Type B pancreatic cell (in vitro differentiated cells): ENCODE results near the gene POFUT2. TPM values are rescaled to one million over a fixed set of nuclear protein-coding genes. Genes with fewer than 3 reads are reported as not detected.

Experiments used
- DNase-seq: peaks from one replicate; pipeline ENCODE4 v3.0.0; 2021; ENCODE audit warnings: mixed read lengths; ENCODE audit not compliant: unreplicated experiment; ENCODE audit errors: extremely low spot score
- H3K27ac Mint-ChIP-seq: 2 replicates; pipeline ENCODE4 v1.8.0; 2021; ENCODE audit warnings: mild to moderate bottlenecking, mixed read lengths
- H3K27me3 Mint-ChIP-seq: 2 replicates; pipeline ENCODE4 v1.8.0; 2021; ENCODE audit warnings: mixed read lengths
- H3K36me3 Mint-ChIP-seq: 2 replicates; pipeline ENCODE4 v1.8.0; 2021; ENCODE audit warnings: mixed read lengths
- H3K4me1 Mint-ChIP-seq: one replicate; pipeline ENCODE4 v1.8.0; 2021; ENCODE audit warnings: mixed read lengths; ENCODE audit not compliant: unreplicated experiment
- H3K4me3 Mint-ChIP-seq: 2 replicates; pipeline ENCODE4 v1.8.0; 2021; ENCODE audit warnings: mild to moderate bottlenecking, mixed read lengths
- H3K9me3 Mint-ChIP-seq: 2 replicates; pipeline ENCODE4 v1.8.0; 2021; ENCODE audit warnings: mixed read lengths
- total RNA-seq: library from RNA; stranded (reverse); gene quantifications from 2 replicates; pipeline ENCODE4 v1.2.1, GENCODE V29; 2021; ENCODE audit warnings: low replicate concordance
- TF ChIP-seq, protein P1 (sequence below): fragments of 200-600 bp; sonication (generic); conservative IDR thresholded peaks from 2 replicates; pipeline ENCODE4 v1.5.0; 2021; ENCODE audit warnings: antibody characterized with exemption, mild to moderate bottlenecking

Gene POFUT2
- total RNA-seq, 1 donor from 2014 or later, result 52.8 TPM

GRCh38 chr21:45299026-45299863 is 11.6 kb upstream of the POFUT2 start:
- DNase-seq, result no peak
- Mint-ChIP-seq H3K27me3 (no peaks in the 10 kb centered on the region), H3K4me1 (peaks cover 22% of the 10 kb centered on the region), H3K9me3 (no peaks in the 10 kb centered on the region), H3K36me3 (peaks cover 12% of the 10 kb centered on the region), H3K27ac (no peak overlapping the region), H3K4me3 (no peak overlapping the region)
- TF ChIP-seq, protein P1, sequence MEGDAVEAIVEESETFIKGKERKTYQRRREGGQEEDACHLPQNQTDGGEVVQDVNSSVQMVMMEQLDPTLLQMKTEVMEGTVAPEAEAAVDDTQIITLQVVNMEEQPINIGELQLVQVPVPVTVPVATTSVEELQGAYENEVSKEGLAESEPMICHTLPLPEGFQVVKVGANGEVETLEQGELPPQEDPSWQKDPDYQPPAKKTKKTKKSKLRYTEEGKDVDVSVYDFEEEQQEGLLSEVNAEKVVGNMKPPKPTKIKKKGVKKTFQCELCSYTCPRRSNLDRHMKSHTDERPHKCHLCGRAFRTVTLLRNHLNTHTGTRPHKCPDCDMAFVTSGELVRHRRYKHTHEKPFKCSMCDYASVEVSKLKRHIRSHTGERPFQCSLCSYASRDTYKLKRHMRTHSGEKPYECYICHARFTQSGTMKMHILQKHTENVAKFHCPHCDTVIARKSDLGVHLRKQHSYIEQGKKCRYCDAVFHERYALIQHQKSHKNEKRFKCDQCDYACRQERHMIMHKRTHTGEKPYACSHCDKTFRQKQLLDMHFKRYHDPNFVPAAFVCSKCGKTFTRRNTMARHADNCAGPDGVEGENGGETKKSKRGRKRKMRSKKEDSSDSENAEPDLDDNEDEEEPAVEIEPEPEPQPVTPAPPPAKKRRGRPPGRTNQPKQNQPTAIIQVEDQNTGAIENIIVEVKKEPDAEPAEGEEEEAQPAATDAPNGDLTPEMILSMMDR, result no peak

GRCh38 chr21:45297869-45298268 is 10.2 kb upstream of the POFUT2 start:
- H3K9me3 Mint-ChIP-seq, result no peaks in the 10 kb centered on the region
- H3K4me1 Mint-ChIP-seq, result peaks cover 29% of the 10 kb centered on the region
- no peak overlapping the region for H3K4me3 Mint-ChIP-seq
- no peak for DNase-seq
- no peak overlapping the region for H3K27ac Mint-ChIP-seq
- no peaks in the 10 kb centered on the region for H3K27me3 Mint-ChIP-seq
- peaks cover 12% of the 10 kb centered on the region for H3K36me3 Mint-ChIP-seq
- TF ChIP-seq, protein P1, result no peak

DNA sequence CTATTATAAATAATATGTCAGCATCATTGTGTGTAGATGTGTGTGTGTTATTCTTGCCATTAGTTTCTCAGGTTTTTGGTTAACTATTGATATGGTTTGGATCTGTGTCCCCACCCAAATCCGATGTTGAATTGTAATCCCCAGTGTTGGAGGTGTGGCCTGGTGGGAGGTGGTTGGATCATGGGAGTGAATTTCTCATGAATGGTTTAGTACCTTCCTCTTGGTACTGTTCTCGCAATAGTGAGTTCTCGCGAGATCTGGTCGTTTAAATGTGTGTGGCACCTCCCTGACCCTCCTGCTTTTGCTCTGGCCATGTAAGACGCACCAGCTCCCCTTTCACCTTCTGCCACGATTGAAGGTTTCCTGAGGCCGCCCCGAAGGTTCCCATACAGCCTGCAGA is 9.6 kb upstream of the POFUT2 start:
- TF ChIP-seq, protein P1, result no peak
- Mint-ChIP-seq H3K4me1 (peaks cover 34% of the 10 kb centered on the region), H3K4me3 (no peak overlapping the region), H3K9me3 (no peaks in the 10 kb centered on the region), H3K36me3 (peaks cover 12% of the 10 kb centered on the region), H3K27me3 (no peaks in the 10 kb centered on the region), H3K27ac (no peak overlapping the region)
- peak; percentile 50 for DNase-seq

GRCh38 chr21:45296638-45297037 is 8.9 kb upstream of the POFUT2 start:
- DNase-seq, result peak; percentile 32
- TF ChIP-seq, protein P1, result no peak
- H3K4me1 Mint-ChIP-seq, result peaks cover 36% of the 10 kb centered on the region
- peaks cover 12% of the 10 kb centered on the region for H3K36me3 Mint-ChIP-seq
- no peak overlapping the region for H3K4me3 Mint-ChIP-seq
- H3K27me3 Mint-ChIP-seq, result no peaks in the 10 kb centered on the region
- no peaks in the 10 kb centered on the region for H3K9me3 Mint-ChIP-seq
- H3K27ac Mint-ChIP-seq, result peak overlapping the region; percentile 42

DNA sequence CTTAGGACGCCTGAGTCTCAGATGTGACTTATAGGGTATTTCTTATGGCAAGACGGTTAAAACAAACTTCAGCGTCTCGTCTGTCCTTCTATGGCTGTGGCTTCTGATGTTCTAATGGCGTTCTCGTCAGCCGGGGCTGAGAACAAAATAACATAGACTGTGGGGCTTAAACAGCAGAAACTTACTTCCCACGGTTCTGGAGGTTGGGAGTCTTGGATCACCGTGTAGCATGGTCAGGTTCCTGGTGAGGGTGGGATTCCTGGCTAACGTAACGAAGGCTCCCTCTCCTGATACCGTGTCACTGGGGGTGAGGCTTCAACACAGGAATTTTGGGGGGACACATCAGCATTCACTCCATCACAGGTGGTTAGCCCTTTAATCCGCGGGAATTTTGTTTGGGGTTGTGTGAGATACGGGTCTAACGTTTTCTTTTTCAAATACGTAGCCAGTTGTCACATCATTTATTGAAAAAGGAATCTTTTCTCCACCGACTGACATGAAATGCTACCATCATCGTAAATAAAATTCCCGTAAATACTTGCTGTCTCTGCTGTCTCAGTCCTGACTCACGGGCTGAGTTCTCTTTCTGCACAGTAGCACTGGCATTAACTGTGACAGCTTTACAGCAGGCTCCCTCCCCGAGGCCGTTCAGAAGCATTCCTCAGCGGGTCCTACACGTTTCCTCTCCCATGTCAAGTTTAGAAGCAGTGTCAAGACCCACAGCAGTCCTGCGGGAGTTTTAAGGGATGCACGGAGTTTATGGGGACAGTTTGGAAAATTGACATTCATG is 8.1 kb upstream of the POFUT2 start:
- H3K9me3 Mint-ChIP-seq, result no peaks in the 10 kb centered on the region
- H3K27ac Mint-ChIP-seq, result peak overlapping the region; percentile 42
- H3K36me3 Mint-ChIP-seq, result peaks cover 13% of the 10 kb centered on the region
- H3K4me3 Mint-ChIP-seq, result peak overlapping the region; percentile 59
- H3K27me3 Mint-ChIP-seq, result no peaks in the 10 kb centered on the region
- H3K4me1 Mint-ChIP-seq, result peaks cover 40% of the 10 kb centered on the region
- TF ChIP-seq, protein P1, result no peak
- DNase-seq, result peak; percentile 59
